CD4-positive, alpha-beta memory T cell (primary cell): ENCODE measurements around the gene PLLP. TPM values are rescaled to one million over a fixed set of nuclear protein-coding genes. Genes with fewer than 3 reads are reported as not detected.
"Not testable (repeated sequence)": the region's sequence is repeated elsewhere in the genome, so short reads cannot be mapped to it uniquely, and the experiment has no call there.

Experiments used
- CTCF ChIA-PET: fragments of 350-600 bp; sonication (Branson Sonifier 250); formaldehyde crosslinking; loops from one replicate; lab custom pipeline; 2021; ENCODE audit warnings: inconsistent platforms; ENCODE audit not compliant: partially characterized antibody; lab: Charles Lee
- POLR2A ChIA-PET: fragments of 350-600 bp; sonication (Branson Sonifier 250); formaldehyde crosslinking; loops from one replicate; lab custom pipeline; 2021; ENCODE audit not compliant: partially characterized antibody; lab: Charles Lee
- DNase-seq, 5 donors: peaks; one replicate each; pipeline versions ENCODE4 v3.0.0 to v3.0.0-alpha.2; 2020 to 2022; ENCODE audit warnings: mixed read lengths in 1 of 5
- H3K27ac ChIP-seq: one replicate; pipeline ENCODE4 v1.7.0; 2013; ENCODE audit warnings: low read depth, low read length
- H3K27me3 ChIP-seq: 2 replicates; pipeline ENCODE4 v1.7.0; 2013; ENCODE audit warnings: mild to moderate bottlenecking, low read length, moderate library complexity; ENCODE audit not compliant: insufficient read depth
- H3K36me3 ChIP-seq: 2 replicates; pipeline ENCODE4 v1.7.0; 2013; ENCODE audit warnings: mild to moderate bottlenecking, low read length, moderate library complexity; ENCODE audit not compliant: insufficient read depth
- H3K4me1 ChIP-seq: 2 replicates; pipeline ENCODE4 v1.7.0; 2013; ENCODE audit warnings: mild to moderate bottlenecking, low read length, moderate library complexity; ENCODE audit not compliant: insufficient read depth
- H3K4me3 ChIP-seq, 2 donors: one replicate each; pipeline ENCODE4 v1.7.0; 2013; ENCODE audit warnings: low read length in 2 of 2, mild to moderate bottlenecking in 1 of 2
- H3K9me3 ChIP-seq, 2 donors: one replicate each; pipeline ENCODE4 v1.7.0; 2013; ENCODE audit warnings: low read length in 2 of 2, control low read depth in 1 of 2; ENCODE audit not compliant: control insufficient read depth in 1 of 2
- H3K27ac Mint-ChIP-seq, 7 donors: one replicate each; pipeline ENCODE4 v1.8.0; 2020 to 2021; ENCODE audit warnings: mixed read lengths in 7 of 7, mild to moderate bottlenecking in 6 of 7, inconsistent platforms in 3 of 7, moderate library complexity in 3 of 7
- H3K27me3 Mint-ChIP-seq, 2 donors: one replicate each; pipeline ENCODE4 v1.8.0; 2020 to 2021; ENCODE audit warnings: mixed read lengths in 2 of 2
- H3K36me3 Mint-ChIP-seq, 2 donors: one replicate each; pipeline ENCODE4 v1.8.0; 2020 to 2021; ENCODE audit warnings: mixed read lengths in 2 of 2, inconsistent platforms in 1 of 2, mild to moderate bottlenecking in 1 of 2
- H3K4me1 Mint-ChIP-seq, 4 donors: one replicate each; pipeline ENCODE4 v1.8.0; 2020 to 2021; ENCODE audit warnings: mixed read lengths in 4 of 4, mild to moderate bottlenecking in 1 of 4
- H3K4me3 Mint-ChIP-seq, 8 donors: one replicate each; pipeline ENCODE4 v1.8.0; 2020 to 2021; ENCODE audit warnings: mixed read lengths in 8 of 8, mild to moderate bottlenecking in 7 of 8, moderate library complexity in 6 of 8, inconsistent platforms in 3 of 8
- H3K9me3 Mint-ChIP-seq, 8 donors: one replicate each; pipeline ENCODE4 v1.8.0; 2020 to 2021; ENCODE audit warnings: mixed read lengths in 8 of 8, mild to moderate bottlenecking in 5 of 8, inconsistent platforms in 3 of 8, moderate library complexity in 1 of 8
- intact Hi-C: fragments of 100-400 bp; cut with micrococcal nuclease; formaldehyde crosslinking; loops from one replicate; pipeline ENCODE4 v1.15.1; 2023
- polyA plus RNA-seq, 2 donors: library from polyadenylated mRNA; unstranded; fragments of 300-500 nt; fragmentation: Illumina TruSeq; gene quantifications; one replicate each; pipeline ENCODE4 v1.2.3, GENCODE V29; 2021
- total RNA-seq, 2 experiments: library from RNA; stranded (reverse); gene quantifications; one replicate each; pipeline ENCODE4 v1.2.3, GENCODE V29; 2021

The PLLP gene
- total and polyA plus RNA-seq, 4 experiments from 2014 or later, result 1.6 to 2.4 (median 1.9) TPM

DNA sequence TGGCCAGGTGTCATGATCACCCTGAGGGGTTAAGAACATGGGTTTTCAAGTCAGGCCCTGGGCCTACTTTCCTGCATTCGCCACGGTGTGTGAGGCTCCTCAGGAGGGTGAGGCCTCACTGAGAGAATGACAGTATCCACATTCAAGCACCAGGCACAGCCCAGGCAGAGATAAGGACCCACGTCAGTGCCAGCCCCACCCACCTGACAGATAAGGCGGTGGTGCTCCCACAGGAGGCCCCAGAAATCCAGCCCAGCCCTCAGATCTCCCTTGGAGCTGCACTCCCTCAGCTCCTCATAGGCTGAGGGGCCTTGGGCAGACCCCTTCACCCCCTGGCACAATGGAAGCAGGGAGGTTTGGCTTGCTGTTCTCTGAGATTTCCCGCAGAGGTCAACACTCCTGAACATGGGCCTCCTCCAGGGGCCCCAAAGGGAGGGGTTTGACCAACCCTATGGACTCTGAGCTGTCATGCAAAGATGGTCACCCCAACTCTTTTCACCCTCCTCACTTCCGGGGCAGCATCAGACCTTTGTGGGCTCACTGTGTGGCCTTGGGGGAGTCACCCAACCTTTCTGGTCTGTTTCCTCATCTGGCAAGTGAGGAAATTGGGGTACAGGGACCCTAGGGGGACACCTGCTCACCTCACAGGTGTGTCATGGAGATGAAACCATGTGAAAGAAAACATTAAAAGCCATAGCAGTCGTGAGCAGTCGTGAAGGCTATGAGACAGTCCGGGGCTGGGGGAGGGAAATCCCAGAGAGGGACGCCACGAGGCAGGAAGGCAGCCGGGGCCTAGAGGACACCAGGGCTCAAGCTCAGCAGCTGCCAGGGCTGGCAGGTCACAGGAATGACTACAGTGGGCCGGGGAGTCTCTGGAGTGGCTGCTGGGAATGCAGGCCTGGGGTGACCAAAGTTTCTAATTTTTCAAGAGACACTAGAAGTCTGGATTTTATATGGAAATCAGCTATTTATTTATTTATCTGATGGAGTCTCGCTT is 15.4 kb downstream of the PLLP start:
- ChIA-PET POLR2A (interaction anchor here (1.4 to 3.8 kb wide), 2 partner anchors 9 to 31 kb away, joined by 3 to 17 read pairs; no protein-coding TSS in a partner anchor), CTCF (no interaction called here)
- Mint-ChIP-seq H3K36me3 (no peaks in the 10 kb centered on the region), H3K27me3 (no peaks in the 10 kb centered on the region), H3K9me3 (no peaks in the 10 kb centered on the region), H3K4me3 (no peak overlapping the region), H3K4me1 (peaks cover 20 to 42% (median 25%) of the 10 kb centered on the region in 4 donors), H3K27ac (peak overlapping the region in 6 of 7 donors; percentile 22 to 80 (median 61))
- H3K27ac ChIP-seq, result no peak overlapping the region
- H3K4me1 ChIP-seq, result peaks cover 44% of the 10 kb centered on the region
- no peaks in the 10 kb centered on the region for H3K27me3 ChIP-seq
- DNase-seq, result no peak
- H3K36me3 ChIP-seq, result no peaks in the 10 kb centered on the region
- no peaks in the 10 kb centered on the region for H3K9me3 ChIP-seq
- intact Hi-C loops, result no loop called here
- no peak overlapping the region for H3K4me3 ChIP-seq

DNA sequence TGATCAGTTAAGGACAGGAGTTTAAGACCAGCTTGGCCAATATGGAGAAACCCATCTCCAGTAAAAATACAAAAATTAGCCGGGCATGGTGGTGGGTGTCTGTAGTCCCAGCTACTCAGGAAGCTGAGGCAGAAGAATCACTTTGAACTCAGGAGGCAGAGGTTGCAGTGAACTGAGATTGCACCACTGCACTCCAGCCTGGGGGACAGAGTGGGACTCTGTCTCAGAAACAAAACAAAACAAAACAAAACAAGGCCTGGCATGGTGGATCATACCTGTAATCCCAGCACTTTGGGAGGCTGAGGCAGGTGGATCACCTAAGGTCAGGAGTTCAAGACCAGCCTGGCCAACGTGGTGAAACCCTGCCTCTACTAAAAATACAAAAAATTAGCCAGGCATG is 17.1 kb downstream of the PLLP start:
- Mint-ChIP-seq H3K4me1 (peaks cover 20 to 42% (median 25%) of the 10 kb centered on the region in 4 donors), H3K27ac (peak overlapping the region; percentile 76 to 95 (median 86)), H3K4me3 (peak overlapping the region in 6 of 8 donors; percentile 26 to 69 (median 50))
- DNase-seq, H3K36me3 Mint-ChIP-seq, H3K4me3 ChIP-seq, H3K9me3 Mint-ChIP-seq, H3K27ac ChIP-seq, H3K36me3 ChIP-seq, H3K27me3 Mint-ChIP-seq, H3K9me3 ChIP-seq, H3K27me3 ChIP-seq, CTCF ChIA-PET: not testable (repeated sequence)
- peaks cover 44% of the 10 kb centered on the region for H3K4me1 ChIP-seq
- intact Hi-C loops, result loop anchor here (1.0 to 2.0 kb wide), 3 partner anchors 13 to 33 kb away; partner anchors contain the start of gene ARL2BP
- POLR2A ChIA-PET, result interaction anchor here (0.7 to 3.8 kb wide), 5 partner anchors 10 to 194 kb away, joined by 3 to 17 read pairs (median 4); partner anchors contain the start of genes CIAPIN1 and COQ9

DNA sequence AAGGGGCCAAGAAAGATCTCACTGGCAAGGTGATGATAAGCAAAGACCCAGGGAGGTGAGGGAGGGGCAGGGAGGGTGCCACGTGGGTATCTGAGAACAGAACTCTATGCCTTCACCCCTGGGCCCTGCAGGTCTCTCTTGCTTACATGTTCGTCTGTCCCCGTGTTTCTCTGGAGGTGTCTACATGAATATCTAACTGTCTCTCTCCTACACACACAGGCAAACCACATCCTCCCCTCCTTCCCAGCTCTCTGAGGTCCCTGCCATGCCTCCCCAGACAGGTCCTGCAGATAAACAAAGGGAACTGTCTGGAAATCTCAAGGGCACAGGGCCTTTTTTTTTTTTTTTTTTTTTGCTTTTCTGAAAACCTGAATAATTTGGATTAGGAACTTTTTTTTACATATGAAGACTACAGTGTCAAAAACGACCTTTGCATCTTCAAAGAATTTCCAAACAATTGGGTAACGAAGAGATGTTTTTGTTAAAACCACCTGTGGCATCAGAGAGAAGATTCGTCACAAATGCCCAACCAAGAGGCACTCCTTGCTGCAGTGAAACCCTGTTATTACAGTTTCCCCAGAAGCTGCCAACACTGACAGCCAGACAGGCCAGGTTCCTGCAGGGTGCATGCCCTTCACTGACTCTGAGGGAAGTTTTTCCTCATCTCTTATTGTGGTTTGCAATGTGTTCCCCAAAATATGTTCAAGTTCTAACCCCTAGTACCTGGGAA is 17.8 kb downstream of the PLLP start:
- H3K27ac ChIP-seq, result peak overlapping the region; percentile 34
- H3K4me1 Mint-ChIP-seq, result peaks cover 20 to 42% (median 25%) of the 10 kb centered on the region in 4 donors
- H3K9me3 ChIP-seq, result no peaks in the 10 kb centered on the region
- no peak overlapping the region for H3K4me3 ChIP-seq
- no peaks in the 10 kb centered on the region for H3K9me3 Mint-ChIP-seq
- no peaks in the 10 kb centered on the region for H3K27me3 ChIP-seq
- CTCF ChIA-PET, result interaction anchor here (0.8 kb wide), 1 partner anchor 34 kb away, joined by 3 read pairs; no protein-coding TSS in a partner anchor
- H3K27me3 Mint-ChIP-seq, result no peaks in the 10 kb centered on the region
- H3K27ac Mint-ChIP-seq, result peak overlapping the region; percentile 72 to 95 (median 86)
- H3K36me3 ChIP-seq, result no peaks in the 10 kb centered on the region
- peak overlapping the region; percentile 13 to 69 (median 46) for H3K4me3 Mint-ChIP-seq
- H3K4me1 ChIP-seq, result peaks cover 44% of the 10 kb centered on the region
- no peaks in the 10 kb centered on the region for H3K36me3 Mint-ChIP-seq
- POLR2A ChIA-PET, result interaction anchor here (0.7 to 3.8 kb wide), 8 partner anchors 9 to 195 kb away, joined by 3 to 17 read pairs (median 4); partner anchors contain the start of genes ARL2BP, CIAPIN1, COQ9 and PSME3IP1
- DNase-seq, result peak; percentile 50 to 76 (median 57)
- intact Hi-C loops, result loop anchor here (1.0 to 2.0 kb wide), 3 partner anchors 14 to 34 kb away; partner anchors contain the start of gene ARL2BP

DNA sequence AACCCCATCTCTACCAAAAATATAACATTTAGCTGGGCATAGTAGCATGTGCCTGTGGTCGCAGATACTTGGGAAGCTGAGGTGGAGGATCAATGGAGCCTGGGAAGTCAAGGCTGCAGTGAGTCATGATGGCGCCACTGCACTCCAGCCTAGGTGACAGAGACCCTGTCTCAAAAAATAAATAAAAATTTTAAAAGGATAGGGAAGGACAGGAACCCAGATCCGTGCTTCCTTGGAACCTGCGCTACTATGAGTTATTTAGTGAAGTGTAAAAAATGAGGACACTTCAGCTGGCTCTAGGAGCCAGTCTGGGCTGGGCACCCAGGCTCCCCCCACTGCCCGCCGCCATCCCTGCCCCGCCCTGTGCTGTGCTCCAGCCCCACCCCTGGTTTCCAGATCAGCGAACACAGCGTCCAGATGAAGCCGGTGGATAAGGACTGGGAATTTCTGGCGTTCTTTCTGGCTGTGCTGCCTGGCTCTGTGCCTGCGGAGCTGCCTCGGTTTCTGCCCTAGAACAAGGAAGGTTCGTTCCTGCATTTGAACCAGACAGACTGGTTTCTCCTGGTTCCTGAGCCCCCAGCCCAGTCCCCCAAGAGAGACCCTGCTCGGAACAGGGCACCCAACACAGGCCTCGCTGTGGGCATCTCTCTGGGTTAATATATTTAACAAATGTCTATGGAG is 18.5 kb downstream of the PLLP start:
- Histone ChIP-seq H3K4me3 (no peak overlapping the region), H3K9me3 (no peaks in the 10 kb centered on the region), H3K36me3 (no peaks in the 10 kb centered on the region), H3K4me1 (peaks cover 44% of the 10 kb centered on the region), H3K27ac (peak overlapping the region; percentile 34), H3K27me3 (no peaks in the 10 kb centered on the region)
- Mint-ChIP-seq H3K36me3 (no peaks in the 10 kb centered on the region), H3K9me3 (no peaks in the 10 kb centered on the region), H3K27ac (peak overlapping the region; percentile 72 to 95 (median 86)), H3K4me3 (peak overlapping the region; percentile 0 to 69 (median 24)), H3K27me3 (no peaks in the 10 kb centered on the region), H3K4me1 (peaks cover 20 to 42% (median 25%) of the 10 kb centered on the region in 4 donors)
- no peak for DNase-seq
- ChIA-PET CTCF (interaction anchor here (0.8 kb wide), 1 partner anchor 34 kb away, joined by 3 read pairs; no protein-coding TSS in a partner anchor), POLR2A (interaction anchor here (0.8 to 3.8 kb wide), 5 partner anchors 9 to 80 kb away, joined by 3 to 17 read pairs (median 4); partner anchors contain the start of genes ARL2BP, PSME3IP1 and RSPRY1)
- intact Hi-C loops, result loop anchor here (2.0 kb wide), 1 partner anchor 15 kb away; no protein-coding TSS in a partner anchor

DNA sequence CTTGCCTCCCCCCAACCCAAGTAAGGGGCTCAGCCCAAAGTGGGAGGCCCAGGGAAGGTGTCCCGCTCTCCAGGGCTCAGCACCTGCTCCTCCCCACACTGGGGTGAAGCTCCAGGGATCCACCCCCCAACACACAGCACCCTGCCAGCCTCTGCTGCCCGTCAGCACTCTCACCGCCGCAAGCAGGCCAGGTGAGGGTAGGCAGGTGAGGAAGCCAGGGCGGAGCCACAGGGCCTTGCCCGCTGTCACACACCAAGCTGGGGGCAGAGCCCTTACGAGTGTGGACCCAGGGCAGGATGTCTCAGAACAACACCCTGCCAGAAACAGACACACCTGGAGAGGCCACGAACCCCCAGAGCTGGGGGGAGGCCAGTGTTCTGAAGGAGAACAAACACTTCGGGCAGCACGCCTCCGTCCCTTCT is 19.5 kb downstream of the PLLP start:
- Histone ChIP-seq H3K27ac (no peak overlapping the region), H3K27me3 (no peaks in the 10 kb centered on the region), H3K9me3 (no peaks in the 10 kb centered on the region), H3K4me3 (no peak overlapping the region), H3K4me1 (peaks cover 50% of the 10 kb centered on the region), H3K36me3 (no peaks in the 10 kb centered on the region)
- no peak for DNase-seq
- peaks cover 23 to 50% (median 31%) of the 10 kb centered on the region in 4 donors for H3K4me1 Mint-ChIP-seq
- no peaks in the 10 kb centered on the region for H3K27me3 Mint-ChIP-seq
- peak overlapping the region in 6 of 7 donors; percentile 5 to 83 (median 65) for H3K27ac Mint-ChIP-seq
- ChIA-PET POLR2A (no interaction called here), CTCF (no interaction called here)
- no peaks in the 10 kb centered on the region for H3K36me3 Mint-ChIP-seq
- no peaks in the 10 kb centered on the region for H3K9me3 Mint-ChIP-seq
- H3K4me3 Mint-ChIP-seq, result no peak overlapping the region
- intact Hi-C loops, result no loop called here

DNA sequence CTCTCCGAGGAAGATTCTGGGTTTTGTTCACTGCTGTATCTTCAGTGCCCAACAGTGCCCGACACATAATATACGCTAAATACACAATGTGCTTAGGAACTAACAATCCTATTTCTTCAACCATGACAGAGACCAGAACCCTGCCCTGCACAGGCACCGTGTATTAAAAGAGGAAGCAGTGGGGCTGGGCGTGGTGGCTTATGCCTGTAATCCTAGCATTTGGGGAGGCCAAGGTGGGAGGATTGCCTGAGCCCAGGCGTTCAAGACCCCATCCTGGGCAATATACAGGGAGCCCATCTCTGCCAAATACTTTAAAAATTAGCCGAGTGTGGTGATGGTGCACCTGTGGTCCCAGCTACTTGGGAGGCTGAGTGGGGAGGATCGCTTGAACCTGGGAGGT is 20.1 kb downstream of the PLLP start:
- Mint-ChIP-seq H3K27me3 (no peaks in the 10 kb centered on the region), H3K36me3 (no peaks in the 10 kb centered on the region), H3K27ac (peak overlapping the region in 3 of 7 donors; percentile 22 to 47 (median 41)), H3K4me3 (no peak overlapping the region), H3K4me1 (peaks cover 23 to 55% (median 32%) of the 10 kb centered on the region in 4 donors), H3K9me3 (no peaks in the 10 kb centered on the region)
- H3K36me3 ChIP-seq, result no peaks in the 10 kb centered on the region
- no peak overlapping the region for H3K27ac ChIP-seq
- POLR2A ChIA-PET, result no interaction called here
- DNase-seq, result no peak
- peaks cover 51% of the 10 kb centered on the region for H3K4me1 ChIP-seq
- no peaks in the 10 kb centered on the region for H3K27me3 ChIP-seq
- no peaks in the 10 kb centered on the region for H3K9me3 ChIP-seq
- intact Hi-C loops, result no loop called here
- CTCF ChIA-PET, result no interaction called here
- no peak overlapping the region for H3K4me3 ChIP-seq
